Hepatocyte (in vitro differentiated cells): ENCODE results near the gene HNRNPK. TPM values are rescaled to one million over a fixed set of nuclear protein-coding genes. Genes with fewer than 3 reads are reported as not detected.

Experiments
- DNase-seq: peaks from one replicate; pipeline ENCODE4 v3.0.0-alpha.2; 2016; ENCODE audit warnings: low spot score
- H2AFZ ChIP-seq: fragments of 200-600 bp; sonication (generic); 2 replicates; pipeline ENCODE4 v1.6.0; 2016; ENCODE audit warnings: antibody characterized with exemption, mild to moderate bottlenecking
- H3K27ac ChIP-seq: fragments of 200-600 bp; sonication (generic); 2 replicates; pipeline ENCODE4 v1.5.1; 2016; ENCODE audit warnings: mild to moderate bottlenecking
- H3K27me3 ChIP-seq: fragments of 200-600 bp; sonication (generic); 2 replicates; pipeline ENCODE4 v1.6.1; 2016
- H3K36me3 ChIP-seq: fragments of 200-600 bp; sonication (generic); replicated peaks from 2 replicates; pipeline ENCODE4 v1.5.1; 2016; ENCODE audit warnings: low read depth; ENCODE audit not compliant: insufficient read depth
- H3K4me1 ChIP-seq: fragments of 200-600 bp; sonication (generic); 2 replicates; pipeline ENCODE4 v1.5.1; 2016; ENCODE audit warnings: mild to moderate bottlenecking, moderate library complexity; ENCODE audit not compliant: insufficient read depth
- H3K4me2 ChIP-seq: fragments of 200-600 bp; sonication (generic); 2 replicates; pipeline ENCODE4 v1.6.0; 2016
- H3K4me3 ChIP-seq: fragments of 200-600 bp; sonication (generic); 2 replicates; pipeline ENCODE4 v1.5.1; 2016; ENCODE audit warnings: mild to moderate bottlenecking
- H3K79me2 ChIP-seq: fragments of 200-600 bp; sonication (generic); 2 replicates; pipeline ENCODE4 v1.6.0; 2017; ENCODE audit warnings: mild to moderate bottlenecking
- H3K9me2 ChIP-seq: fragments of 200-600 bp; sonication (generic); replicated peaks from 2 replicates; pipeline ENCODE4 v1.6.0; 2017; ENCODE audit warnings: mild to moderate bottlenecking; ENCODE audit not compliant: insufficient read depth
- H3K9me3 ChIP-seq: fragments of 200-600 bp; sonication (generic); 2 replicates; pipeline ENCODE4 v1.5.1; 2016; ENCODE audit warnings: low read depth, mild to moderate bottlenecking
- H4K20me1 ChIP-seq: fragments of 200-600 bp; sonication (generic); 2 replicates; pipeline ENCODE4 v1.6.0; 2016; ENCODE audit warnings: mild to moderate bottlenecking; ENCODE audit not compliant: insufficient read depth, poor library complexity, severe bottlenecking
- CTCF ChIP-seq: fragments of 200-600 bp; sonication (generic); IDR thresholded peaks from 2 replicates; pipeline ENCODE4 v1.5.1; 2016; ENCODE audit warnings: antibody characterized with exemption, mild to moderate bottlenecking; ENCODE audit not compliant: poor library complexity
- EZH2 ChIP-seq: fragments of 200-600 bp; sonication (generic); IDR thresholded peaks from 2 replicates; pipeline ENCODE4 v1.6.1; 2016; ENCODE audit warnings: antibody characterized with exemption, mild to moderate bottlenecking, borderline replicate concordance
- EZH2phosphoT487 ChIP-seq: fragments of 200-600 bp; sonication (generic); IDR thresholded peaks from one replicate; pipeline ENCODE4 v1.6.1; 2018; ENCODE audit warnings: antibody characterized with exemption, mild to moderate bottlenecking, low read depth, moderate library complexity; ENCODE audit not compliant: unreplicated experiment, severe bottlenecking
- WGBS: methylation state at CpG from one replicate; pipeline ENCODE4 v1.1.6; 2016; ENCODE audit warnings: low lambda C conversion rate; ENCODE audit errors: missing lambda C conversion rate; 5-methylcytosine and 5-hydroxymethylcytosine counted together
- polyA plus RNA-seq: library from polyadenylated mRNA; unstranded; fragments of >200 nt; fragmentation: Nextera tagmentation; extraction: Ambion mirVana; gene quantifications from 2 replicates; pipeline ENCODE4 v1.2.1, GENCODE V29; 2016
- total RNA-seq: library from RNA; depleted of rRNA; stranded (reverse); fragments of >200 nt; gene quantifications from 2 replicates; pipeline ENCODE4 v1.2.3, GENCODE V29; 2014

HNRNPK gene
- total and polyA plus RNA-seq, 2 experiments from 2014 or later, result 458 to 579 TPM

GRCh38 chr9:83978992-83979811 is 813 bp downstream of the HNRNPK start:
- peaks cover 88% of the 10 kb centered on the region for H3K79me2 ChIP-seq
- H3K27ac ChIP-seq, result peak overlapping the region; percentile 98
- H3K4me2 ChIP-seq, result peak overlapping the region; percentile 88
- no peaks in the 10 kb centered on the region for H3K9me3 ChIP-seq
- TF ChIP-seq EZH2, result no peak
- TF ChIP-seq EZH2phosphoT487, result no peak
- no peak for TF ChIP-seq CTCF
- H2AFZ ChIP-seq, result no peak overlapping the region
- H3K9me2 ChIP-seq, result no peaks in the 10 kb centered on the region
- DNase-seq, result peak; percentile 92
- H3K36me3 ChIP-seq, result peaks cover 6% of the 10 kb centered on the region
- H3K4me3 ChIP-seq, result peak overlapping the region; percentile 97
- H3K4me1 ChIP-seq, result peaks cover 22% of the 10 kb centered on the region
- H3K27me3 ChIP-seq, result no peaks in the 10 kb centered on the region
- under 1% methylated on average over 51 of the region's 55 CpGs for WGBS
- H4K20me1 ChIP-seq, result peaks cover 52% of the 10 kb centered on the region

GRCh38 chr9:83977196-83977595 is 2.8 kb downstream of the HNRNPK start:
- H3K27ac ChIP-seq, result no peak overlapping the region
- no peaks in the 10 kb centered on the region for H3K9me2 ChIP-seq
- peak overlapping the region; percentile 97 for H3K4me3 ChIP-seq
- H3K9me3 ChIP-seq, result no peaks in the 10 kb centered on the region
- peaks cover 88% of the 10 kb centered on the region for H3K79me2 ChIP-seq
- no peak for TF ChIP-seq EZH2phosphoT487
- no peak for TF ChIP-seq EZH2
- no peak for TF ChIP-seq CTCF
- peaks cover 72% of the 10 kb centered on the region for H4K20me1 ChIP-seq
- no peak overlapping the region for H2AFZ ChIP-seq
- no peaks in the 10 kb centered on the region for H3K27me3 ChIP-seq
- WGBS, result 64% methylated on average over 1 of the region's 1 CpG
- peaks cover 22% of the 10 kb centered on the region for H3K4me1 ChIP-seq
- peaks cover 13% of the 10 kb centered on the region for H3K36me3 ChIP-seq
- no peak for DNase-seq
- peak overlapping the region; percentile 88 for H3K4me2 ChIP-seq

GRCh38 chr9:83976372-83976771 is 3.6 kb downstream of the HNRNPK start:
- peaks cover 80% of the 10 kb centered on the region for H4K20me1 ChIP-seq
- no peaks in the 10 kb centered on the region for H3K27me3 ChIP-seq
- peaks cover 13% of the 10 kb centered on the region for H3K36me3 ChIP-seq
- TF ChIP-seq EZH2phosphoT487 (no peak), CTCF (no peak), EZH2 (no peak)
- H3K4me1 ChIP-seq, result peaks cover 16% of the 10 kb centered on the region
- H3K4me3 ChIP-seq, result no peak overlapping the region
- no peak overlapping the region for H3K27ac ChIP-seq
- H2AFZ ChIP-seq, result no peak overlapping the region
- no peaks in the 10 kb centered on the region for H3K9me2 ChIP-seq
- DNase-seq, result no peak
- H3K9me3 ChIP-seq, result no peaks in the 10 kb centered on the region
- peaks cover 89% of the 10 kb centered on the region for H3K79me2 ChIP-seq
- 91% methylated on average over 2 of the region's 2 CpGs for WGBS
- H3K4me2 ChIP-seq, result peak overlapping the region; percentile 88
